Stimulated activated CD4-positive, alpha-beta T cell treated with anti-CD3 and anti-CD28 coated beads, Interleukin-15, amount 100 ng/mL, for 1 hour (primary cell): ENCODE results near the gene THSD4.

Experiments
- DNase-seq, 2 donors: peaks; one replicate each; pipeline ENCODE4 v3.0.0-alpha.2; 2020; ENCODE audit warnings: low read depth in 1 of 2, low spot score in 1 of 2

Gene THSD4

DNA sequence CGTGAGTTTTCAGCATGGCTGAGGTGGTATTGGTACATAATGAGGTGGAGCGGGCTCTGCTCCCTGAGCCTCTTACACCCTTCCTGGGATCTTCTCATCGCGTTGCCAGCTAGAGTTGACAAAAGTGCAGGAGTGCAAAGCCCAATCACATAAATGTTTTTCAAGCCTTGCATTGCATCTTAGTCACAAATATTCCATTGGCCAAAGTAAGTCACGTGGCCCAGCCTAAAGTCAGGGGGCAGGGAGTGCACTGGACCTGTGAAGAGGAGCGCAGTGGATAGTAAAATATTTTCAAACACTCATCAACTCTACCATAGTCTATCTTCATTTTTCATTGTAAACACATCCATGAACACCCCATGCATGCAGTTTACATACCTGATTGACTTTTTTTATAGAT is 365.3 kb downstream of the THSD4 start:
- DNase-seq: no peak

DNA sequence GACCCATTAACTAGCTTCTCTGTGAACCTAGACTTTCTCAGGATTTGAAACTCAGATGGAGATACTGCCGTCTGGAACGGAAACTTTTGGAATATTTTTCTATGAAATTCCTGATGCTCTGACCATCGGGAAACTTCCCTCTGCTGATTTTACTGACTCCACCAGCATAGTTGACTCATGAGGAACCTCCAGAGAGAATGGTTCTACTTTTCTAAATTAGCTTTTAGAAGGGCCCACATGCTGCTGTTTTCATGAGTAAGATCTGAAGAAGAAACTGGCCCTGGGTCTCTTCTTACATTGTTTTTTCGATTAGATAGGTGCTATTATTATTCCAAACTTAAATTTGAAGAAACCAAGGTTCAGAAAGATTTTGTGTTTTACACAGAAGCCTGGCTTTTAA is 368.8 kb downstream of the THSD4 start:
- no peak for DNase-seq

DNA sequence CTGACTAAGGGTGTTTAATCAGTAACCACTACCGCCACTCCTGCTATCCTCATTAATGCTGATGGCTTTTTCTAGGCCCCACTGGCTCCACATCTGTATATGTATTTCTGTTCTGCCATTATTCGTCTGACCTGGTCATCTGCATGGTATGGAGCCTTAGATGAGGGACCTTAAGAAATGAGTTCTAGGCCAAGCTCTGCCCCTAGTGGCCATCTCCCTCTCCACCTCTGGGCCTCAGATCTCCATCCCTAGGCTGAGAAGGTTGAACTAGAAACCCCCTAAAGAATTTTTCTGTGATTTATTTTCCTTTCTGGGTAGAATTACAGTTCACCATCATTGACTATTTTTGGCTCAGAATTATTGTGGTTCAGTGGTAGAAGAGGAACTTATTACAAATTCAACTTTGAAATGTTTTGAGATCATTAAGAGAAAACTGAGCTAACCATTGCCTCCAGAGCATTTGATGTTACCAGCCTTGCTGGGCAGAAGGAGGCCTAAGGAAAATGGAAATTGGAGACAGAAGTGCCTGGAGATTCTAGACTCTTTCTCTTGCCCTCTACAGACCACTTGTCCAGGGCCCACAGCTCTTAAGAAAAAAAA is 369.9 kb downstream of the THSD4 start:
- no peak for DNase-seq

DNA sequence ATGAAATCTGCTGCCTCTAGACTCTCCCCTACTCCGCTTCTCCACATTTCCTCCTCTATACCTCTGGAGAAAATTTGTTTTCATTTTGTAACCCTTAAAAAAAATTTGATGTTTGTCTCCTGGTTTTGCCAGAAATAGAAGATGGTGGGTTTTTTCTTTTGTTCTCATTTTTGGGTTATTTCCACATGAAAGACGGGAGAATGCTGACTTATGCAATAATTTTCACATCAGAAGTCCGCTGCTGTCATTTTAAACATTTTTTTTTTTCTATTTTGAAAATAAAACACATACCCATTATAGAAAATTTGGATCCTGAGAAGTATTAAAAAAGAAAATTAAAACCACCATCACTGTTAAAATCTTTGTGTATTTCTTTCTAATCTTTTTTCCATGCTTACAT is 374.3 kb downstream of the THSD4 start:
- no peak for DNase-seq

- DNase-seq: no peak
These were observed 378.3 kb downstream of the THSD4 start for GRCh38 chr15:71493526-71493925.

DNA sequence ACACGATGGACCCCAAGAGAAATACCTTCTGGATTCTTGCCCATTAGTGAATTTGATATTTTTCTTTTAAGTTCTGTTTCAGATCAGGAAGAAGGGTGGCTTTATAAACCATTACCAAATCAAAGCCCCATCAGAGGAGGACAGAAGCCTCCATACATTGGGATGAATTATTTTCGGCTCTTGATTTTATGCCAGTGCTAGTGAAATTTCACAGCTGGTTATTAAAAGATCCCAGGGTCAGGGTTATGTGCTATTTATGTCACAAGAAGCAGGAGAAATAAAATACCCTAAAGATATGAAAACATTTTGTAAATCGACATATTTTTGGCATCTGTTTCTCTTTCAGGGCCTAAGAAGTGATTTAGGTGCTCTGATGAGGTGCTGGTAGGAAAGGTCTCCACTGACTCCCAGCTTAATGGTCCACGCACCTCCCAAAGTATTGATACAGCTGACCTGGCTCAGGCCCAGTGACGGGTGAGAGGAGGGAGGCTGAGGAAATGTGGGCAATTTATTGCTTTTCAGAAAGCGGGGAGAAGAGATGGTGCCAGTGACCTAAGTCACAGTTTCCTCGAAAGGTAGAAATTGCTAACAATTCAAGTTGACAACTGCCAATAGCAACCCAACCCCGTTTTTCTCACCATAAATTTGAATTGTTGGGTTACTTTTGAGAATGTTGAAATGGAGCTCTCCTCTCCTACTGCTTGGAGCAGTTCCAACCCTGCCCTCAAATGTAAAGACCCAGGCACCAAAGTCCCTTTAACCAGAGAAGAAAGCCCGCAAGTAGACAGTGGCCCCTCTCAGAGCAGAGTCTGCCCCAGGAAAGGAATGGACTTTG is 379.5 kb downstream of the THSD4 start:
- no peak for DNase-seq

- DNase-seq: no peak
These were observed 380.1 kb downstream of the THSD4 start for GRCh38 chr15:71495398-71495780.

DNA sequence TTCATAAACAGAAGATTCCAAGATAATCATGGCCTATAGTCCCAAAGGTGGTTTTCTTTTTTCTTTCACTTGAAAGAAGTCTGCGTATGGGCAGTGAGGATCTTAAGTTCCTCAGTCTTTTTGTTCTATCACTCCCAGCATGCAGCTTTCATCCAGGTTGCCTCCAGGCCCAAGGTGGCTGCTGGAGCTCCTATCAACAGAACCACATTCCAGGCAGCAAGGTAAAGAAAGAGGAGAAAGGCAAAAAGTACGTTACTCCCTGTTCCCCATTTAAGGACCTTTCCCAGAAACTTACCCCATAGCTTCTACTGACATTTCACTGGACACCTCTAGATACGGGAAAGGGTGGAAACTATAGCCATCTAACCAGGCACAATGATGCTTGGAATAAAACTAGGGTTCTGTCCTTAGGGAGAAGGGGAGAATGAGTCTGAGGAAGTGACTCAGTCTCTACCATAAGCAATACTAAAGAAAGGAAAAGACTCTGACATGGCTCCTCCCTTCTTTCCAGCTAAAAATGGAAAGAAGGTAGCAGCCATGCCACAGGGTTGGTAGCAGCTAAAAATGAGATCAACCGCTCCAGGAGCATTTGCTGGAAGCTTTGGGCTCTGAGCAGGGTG is 381.2 kb downstream of the THSD4 start:
- DNase-seq: no peak

DNA sequence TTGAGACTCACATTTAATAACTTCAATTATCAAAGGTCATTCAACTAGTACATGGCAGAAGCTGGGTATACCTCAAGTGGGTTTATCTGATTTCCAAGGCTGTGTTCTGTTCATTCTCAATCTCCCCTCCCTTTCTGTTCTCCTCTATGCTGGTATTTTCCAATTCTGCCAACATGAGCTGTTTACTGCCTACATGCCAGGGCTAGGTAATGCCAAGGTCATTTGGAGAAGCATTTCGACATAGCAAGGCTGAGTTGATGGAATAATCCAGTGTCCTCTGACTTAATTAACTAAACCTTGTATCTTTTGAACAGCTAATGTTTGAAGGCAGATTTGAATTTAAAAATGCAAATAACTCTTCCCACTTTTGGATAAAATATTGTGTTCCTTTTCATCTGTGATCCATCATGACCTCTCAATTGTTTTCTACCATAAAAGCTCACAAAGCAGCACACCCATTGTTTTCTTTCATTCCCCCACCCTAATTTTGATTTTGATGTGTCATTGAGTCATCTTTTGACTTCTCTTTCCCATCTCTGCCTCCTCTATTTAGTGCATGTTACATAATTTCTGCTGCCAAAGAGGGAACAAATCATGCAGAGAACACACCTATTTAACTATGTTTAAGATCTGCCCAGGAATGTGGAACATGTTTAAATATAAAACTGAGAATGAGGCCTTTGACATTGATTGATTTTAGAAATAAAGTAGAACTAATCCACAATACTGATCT is 386.2 kb downstream of the THSD4 start:
- DNase-seq: no peak

GRCh38 chr15:71502077-71502432 is 386.8 kb downstream of the THSD4 start:
- no peak for DNase-seq

DNA sequence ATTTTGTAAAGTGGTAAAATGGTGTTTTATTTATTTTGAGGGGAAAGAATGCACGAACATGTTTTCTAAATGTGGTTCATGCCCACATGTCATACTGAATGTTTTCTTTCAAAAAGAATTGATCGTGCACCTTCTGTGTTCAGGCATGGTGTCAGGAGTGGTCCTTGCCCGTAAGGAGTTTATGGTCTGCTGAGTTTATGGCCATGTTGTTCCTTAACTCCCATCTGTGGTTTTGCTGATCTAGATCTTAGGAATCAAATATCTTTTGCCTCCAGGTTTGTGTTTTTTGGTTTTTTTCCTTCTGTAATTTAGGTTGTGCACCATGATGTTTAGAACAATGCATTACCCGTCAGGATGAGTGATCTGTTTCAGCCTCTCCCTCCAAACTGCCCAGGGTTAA is 390.7 kb downstream of the THSD4 start:
- DNase-seq: no peak

GRCh38 chr15:71506946-71507345 is 391.7 kb downstream of the THSD4 start:
- DNase-seq: no peak

DNA sequence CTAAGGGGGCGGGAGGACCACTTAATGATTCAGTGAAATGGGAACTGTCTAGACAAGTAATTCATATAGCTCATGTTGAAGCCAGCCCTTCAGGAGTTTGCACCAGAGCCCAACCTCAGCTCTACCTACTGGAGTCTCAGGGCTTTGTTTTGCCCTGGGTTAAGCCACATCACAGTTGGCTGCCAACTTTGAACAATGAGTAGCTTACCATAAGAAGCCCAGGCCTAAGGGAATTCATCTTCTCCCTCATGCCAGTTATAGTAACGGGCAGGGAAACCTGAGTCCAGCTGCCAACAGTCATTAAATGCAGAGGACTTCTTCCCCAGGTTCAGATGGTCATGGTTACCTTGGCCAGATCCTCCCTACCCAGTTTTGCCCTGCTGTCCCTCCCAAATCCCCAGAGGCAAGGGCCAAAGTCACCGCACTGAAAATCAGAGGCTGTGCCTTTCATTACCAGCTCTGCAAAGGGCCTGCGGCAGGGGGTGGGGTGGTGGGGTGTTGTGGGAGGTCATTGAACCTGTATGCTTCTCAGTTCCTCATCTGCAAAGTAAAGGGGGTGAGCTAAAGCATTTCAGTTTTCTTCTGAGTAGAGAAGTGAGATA is 392.9 kb downstream of the THSD4 start:
- no peak for DNase-seq

- no peak for DNase-seq
These were observed 393.9 kb downstream of the THSD4 start for GRCh38 chr15:71509139-71509538.

GRCh38 chr15:71510763-71511162 is 395.5 kb downstream of the THSD4 start:
- no peak for DNase-seq

- no peak for DNase-seq
These were observed 396.8 kb downstream of the THSD4 start for GRCh38 chr15:71511796-71512681.

DNA sequence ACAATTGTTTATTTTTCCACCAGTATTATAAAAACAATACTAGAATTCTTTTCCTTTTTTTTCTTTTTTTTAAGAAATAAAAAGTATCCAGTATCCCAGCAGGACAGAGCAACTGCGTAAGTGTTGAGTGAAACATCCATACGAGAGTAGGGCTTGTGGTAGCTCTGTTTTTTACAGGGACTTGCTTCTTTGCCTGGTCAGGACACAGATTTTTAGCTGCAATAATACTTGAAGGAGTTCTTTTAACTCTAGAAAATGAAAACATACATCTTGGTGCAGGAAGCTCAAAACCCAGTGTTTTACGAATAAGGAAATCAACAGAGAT is 397.4 kb downstream of the THSD4 start:
- DNase-seq: no peak

DNA sequence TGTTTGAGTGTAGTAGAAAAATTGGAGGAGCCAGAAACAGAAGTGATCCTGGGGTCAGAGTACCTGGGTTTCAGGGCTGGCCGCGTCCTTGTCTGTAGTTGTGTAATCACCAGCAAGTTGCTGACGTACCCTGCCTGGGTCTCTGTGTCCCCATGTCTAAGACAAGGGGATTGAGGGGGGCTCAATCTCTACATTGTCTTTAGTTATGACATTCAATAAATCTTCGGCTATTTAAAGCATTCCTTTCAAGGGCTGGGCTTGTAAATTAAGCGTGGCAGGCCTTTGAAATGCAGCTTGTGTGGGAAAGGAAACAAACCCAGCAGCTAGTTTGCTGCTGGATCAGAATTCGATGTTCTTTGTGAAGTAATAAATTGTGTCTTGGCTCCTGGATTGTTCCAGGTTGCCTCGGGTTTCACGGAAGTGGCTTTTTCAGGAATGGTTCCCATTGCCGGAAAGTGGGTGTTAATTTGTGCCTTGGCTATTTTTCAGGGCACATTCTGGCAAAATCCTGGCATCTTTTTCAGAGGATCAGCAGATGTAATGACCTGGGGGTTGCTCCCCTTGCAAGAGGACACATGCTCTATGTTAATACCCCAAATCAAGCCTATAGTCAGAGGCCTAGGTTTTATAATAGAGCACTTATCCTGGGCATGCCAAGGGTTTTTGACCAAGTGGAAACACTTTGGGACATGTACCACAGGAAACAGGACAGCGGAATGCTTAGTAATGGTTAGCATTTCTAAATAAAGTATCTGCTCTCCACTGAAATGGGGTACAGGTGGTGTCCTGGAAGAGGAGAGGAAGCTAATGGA is 400.3 kb downstream of the THSD4 start:
- no peak for DNase-seq

DNA sequence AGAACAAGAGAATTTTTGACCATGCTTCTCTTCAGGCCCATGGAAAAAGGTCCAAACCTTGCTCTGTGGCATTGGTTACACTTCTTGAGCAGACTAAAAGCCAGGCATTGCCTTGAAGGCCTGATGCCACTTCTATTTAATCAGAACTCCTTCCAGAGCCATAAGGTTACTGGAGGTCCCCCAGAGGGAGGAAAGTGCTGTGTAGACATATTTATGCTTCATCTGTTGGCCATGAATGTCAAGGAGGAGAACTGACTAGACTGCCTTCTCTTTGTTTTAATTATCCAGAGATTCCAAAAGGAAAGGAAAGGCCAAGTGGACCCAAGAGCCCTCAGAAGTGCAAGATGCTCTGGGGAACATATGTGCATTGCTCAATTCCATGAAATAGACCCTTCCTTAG is 402.5 kb downstream of the THSD4 start:
- DNase-seq: no peak

- no peak for DNase-seq
These were observed 403.4 kb downstream of the THSD4 start for GRCh38 chr15:71518661-71519060.
